ENCODE data around the gene RALGDS. TPM values are rescaled to one million over a fixed set of nuclear protein-coding genes. Genes with fewer than 3 reads are reported as not detected.

RALGDS gene
- total and polyA plus RNA-seq, 2 of the 13 experiments (the other 11 are each of a cell fraction or from before 2014, with no cell fraction given), result 12.9 to 25.5 TPM

DNA sequence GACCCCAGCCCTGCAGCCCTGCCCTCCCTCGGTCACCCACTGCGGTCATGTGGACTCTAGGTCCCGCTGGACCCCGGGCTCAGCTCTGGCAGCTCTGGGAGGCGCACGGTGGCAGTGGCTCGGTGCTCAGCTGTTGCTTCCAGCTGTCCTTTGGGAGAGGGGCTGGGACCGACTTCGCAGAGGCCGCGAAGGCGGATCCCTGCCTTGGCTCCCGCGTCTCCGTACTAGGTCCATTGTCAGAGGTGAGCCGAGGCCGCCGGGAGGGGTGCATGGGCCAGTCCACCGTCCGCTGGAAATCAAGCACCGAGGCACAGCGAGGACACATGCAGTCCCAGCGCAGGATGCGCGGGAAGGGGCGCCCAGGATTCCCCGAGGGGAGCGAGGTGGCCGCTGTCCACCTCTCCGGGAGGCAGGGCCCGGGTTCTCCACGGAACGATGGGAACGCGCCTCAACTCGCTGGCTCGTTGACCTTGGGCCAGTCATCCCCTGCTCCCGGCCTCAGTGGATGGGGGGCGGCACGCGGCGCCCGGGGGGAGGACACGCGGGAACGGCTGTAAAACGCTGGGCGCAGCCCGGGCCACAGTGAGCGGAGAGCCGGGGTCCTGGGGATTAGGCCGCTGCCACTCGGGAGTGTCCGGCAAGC is 41.9 kb upstream of the RALGDS start (continued):
- no peak for TF ChIP-seq ZNF318 (CRISPR knock-in tag; IDR thresholded peaks at IDR 0.05)
- TF ChIP-seq U2AF1 (optimal IDR thresholded peaks at IDR 0.05; ENCODE audit: low read depth, low read length), result no peak
- TF ChIP-seq TEAD2 (CRISPR knock-in tag; IDR thresholded peaks at IDR 0.05), result no peak
- no peak for TF ChIP-seq IKZF4 (CRISPR knock-in tag; IDR thresholded peaks at IDR 0.05; ENCODE audit: borderline replicate concordance, low read depth, not compliant biosample characterization)
- TF ChIP-seq HDAC1 (CRISPR knock-in tag; IDR thresholded peaks at IDR 0.05), result no peak
- TF ChIP-seq, protein P1, sequence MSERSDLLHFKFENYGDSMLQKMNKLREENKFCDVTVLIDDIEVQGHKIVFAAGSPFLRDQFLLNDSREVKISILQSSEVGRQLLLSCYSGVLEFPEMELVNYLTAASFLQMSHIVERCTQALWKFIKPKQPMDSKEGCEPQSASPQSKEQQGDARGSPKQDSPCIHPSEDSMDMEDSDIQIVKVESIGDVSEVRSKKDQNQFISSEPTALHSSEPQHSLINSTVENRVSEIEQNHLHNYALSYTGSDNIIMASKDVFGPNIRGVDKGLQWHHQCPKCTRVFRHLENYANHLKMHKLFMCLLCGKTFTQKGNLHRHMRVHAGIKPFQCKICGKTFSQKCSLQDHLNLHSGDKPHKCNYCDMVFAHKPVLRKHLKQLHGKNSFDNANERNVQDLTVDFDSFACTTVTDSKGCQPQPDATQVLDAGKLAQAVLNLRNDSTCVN (CRISPR knock-in tag; IDR thresholded peaks at IDR 0.05; ENCODE audit: borderline replicate concordance), result no peak
- no peak for TF ChIP-seq SKIL (CRISPR knock-in tag; IDR thresholded peaks at IDR 0.05; ENCODE audit: borderline replicate concordance)
- TF ChIP-seq ETV5 (CRISPR knock-in tag; IDR thresholded peaks at IDR 0.05; ENCODE audit: borderline replicate concordance), result no peak
- TF ChIP-seq, protein P2, sequence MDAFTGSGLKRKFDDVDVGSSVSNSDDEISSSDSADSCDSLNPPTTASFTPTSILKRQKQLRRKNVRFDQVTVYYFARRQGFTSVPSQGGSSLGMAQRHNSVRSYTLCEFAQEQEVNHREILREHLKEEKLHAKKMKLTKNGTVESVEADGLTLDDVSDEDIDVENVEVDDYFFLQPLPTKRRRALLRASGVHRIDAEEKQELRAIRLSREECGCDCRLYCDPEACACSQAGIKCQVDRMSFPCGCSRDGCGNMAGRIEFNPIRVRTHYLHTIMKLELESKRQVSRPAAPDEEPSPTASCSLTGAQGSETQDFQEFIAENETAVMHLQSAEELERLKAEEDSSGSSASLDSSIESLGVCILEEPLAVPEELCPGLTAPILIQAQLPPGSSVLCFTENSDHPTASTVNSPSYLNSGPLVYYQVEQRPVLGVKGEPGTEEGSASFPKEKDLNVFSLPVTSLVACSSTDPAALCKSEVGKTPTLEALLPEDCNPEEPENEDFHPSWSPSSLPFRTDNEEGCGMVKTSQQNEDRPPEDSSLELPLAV (CRISPR knock-in tag; conservative IDR thresholded peaks at IDR 0.05; ENCODE audit: low read depth), result no peak
- no peak for TF ChIP-seq TAF1 (CRISPR knock-in tag; IDR thresholded peaks at IDR 0.05)
- no peak for TF ChIP-seq ZBTB3 (CRISPR knock-in tag; IDR thresholded peaks at IDR 0.05; ENCODE audit: borderline replicate concordance, low read depth)
- no peak for TF ChIP-seq ZNF576 (CRISPR knock-in tag; IDR thresholded peaks at IDR 0.05)
- TF ChIP-seq ZSCAN29 (CRISPR knock-in tag; conservative IDR thresholded peaks at IDR 0.05), result no peak
- TF ChIP-seq ZNF720 (CRISPR knock-in tag; IDR thresholded peaks at IDR 0.05), result no peak
- no peak for TF ChIP-seq MAFK (conservative IDR thresholded peaks at IDR 0.05 in 1 of 2, IDR thresholded peaks at IDR 0.05 in 1 of 2; ENCODE audit: low read length in 2 of 2)
